HS-27A (cell line): ENCODE measurements around the gene USP37.

Experiments
- DNase-seq: peaks from one replicate; pipeline ENCODE4 v3.0.0-alpha.2; 2012; ENCODE audit warnings: low read depth, missing footprints

The USP37 gene

DNA sequence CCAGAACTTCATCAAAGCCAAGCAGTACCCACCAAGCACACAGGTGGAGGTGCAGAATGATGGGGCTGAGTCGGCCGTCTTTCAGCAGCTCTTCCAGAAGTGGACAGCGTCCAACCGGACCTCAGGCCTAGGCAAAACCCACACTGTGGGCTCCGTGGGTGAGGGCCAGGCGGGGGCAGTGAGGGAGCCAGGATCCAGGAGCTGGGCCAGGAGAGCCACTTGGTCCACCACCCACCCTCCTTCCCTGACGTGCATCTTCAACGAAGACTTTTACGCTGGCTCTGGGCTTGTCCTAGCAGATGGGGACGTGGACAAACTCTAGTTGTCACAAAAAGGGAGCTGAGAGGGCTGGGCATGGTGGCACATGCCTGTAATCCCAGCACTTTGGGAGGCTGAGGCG lies 137.4 kb downstream of the USP37 start:
- no peak for DNase-seq

DNA sequence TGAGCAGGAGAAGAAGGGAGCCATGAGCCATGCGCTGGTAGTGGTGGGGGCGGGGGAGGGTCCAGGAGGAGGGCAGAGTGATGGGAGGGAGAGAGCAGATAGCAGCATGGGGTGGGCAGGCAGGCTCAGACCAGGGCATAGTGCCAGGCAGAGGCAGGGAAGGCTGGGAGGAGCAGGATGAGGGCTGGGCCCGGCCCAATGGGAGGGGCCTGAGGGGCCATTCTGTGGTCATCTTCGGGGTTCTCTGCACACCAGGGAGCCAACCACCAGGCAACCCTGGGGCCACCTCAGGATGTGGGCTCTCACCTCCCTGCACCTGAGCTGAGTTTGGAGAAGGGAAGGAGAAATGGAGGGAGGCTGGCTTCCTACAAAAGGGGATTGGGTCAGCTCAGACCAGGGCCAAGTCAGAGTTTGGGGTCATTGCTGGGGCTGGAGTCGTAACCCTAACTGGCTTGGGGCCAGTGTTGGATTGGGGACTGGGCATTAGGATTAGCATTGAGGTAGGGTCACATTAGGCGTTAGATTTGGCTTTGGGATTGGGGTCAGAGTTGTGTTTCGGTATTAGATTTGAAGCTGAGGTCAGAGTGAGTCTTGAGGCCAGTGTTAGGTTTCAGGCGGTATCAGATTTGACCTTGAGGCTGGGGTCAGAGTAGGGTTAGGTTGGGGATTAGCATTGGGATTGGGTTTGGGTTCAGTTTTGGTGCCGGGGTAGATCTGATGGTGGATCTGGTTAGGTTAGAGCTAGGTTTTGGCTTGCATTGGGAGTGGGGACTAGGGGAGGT lies 138.0 kb downstream of the USP37 start:
- no peak for DNase-seq

DNA sequence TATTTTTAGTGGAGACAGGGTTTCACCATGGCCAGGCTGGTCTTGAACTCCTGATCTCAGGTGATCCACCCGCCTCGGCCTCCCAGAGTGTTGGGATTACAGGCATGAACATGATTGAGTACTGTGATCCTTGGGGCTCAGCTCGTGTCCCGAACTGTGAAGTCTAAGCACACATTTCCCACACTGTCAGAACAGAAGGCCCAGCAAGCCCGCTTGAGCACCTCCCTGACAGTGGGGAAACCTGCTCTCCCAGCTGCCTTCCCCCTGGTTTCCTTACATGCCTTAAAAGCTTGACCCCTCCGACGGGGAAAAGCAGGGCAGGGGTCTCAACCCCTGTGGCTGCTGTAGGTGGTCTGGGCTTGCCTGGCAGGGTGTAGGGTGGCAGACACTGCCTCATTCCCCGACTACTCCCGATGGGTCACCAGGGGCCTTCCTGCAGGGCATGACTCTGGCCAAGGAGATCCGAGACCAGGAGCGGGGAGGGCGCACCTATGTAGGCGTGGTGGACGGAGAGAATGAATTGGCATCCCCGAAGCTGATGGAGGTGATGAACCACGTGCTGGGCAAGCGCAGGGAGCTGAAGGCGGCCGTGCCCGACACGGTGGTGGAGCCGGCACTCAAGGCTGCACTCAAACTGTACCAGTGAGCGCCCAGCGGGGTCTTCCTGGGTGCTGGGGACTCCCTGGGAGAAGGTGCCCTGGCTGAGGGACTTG lies 139.1 kb downstream of the USP37 start:
- DNase-seq = no peak

DNA sequence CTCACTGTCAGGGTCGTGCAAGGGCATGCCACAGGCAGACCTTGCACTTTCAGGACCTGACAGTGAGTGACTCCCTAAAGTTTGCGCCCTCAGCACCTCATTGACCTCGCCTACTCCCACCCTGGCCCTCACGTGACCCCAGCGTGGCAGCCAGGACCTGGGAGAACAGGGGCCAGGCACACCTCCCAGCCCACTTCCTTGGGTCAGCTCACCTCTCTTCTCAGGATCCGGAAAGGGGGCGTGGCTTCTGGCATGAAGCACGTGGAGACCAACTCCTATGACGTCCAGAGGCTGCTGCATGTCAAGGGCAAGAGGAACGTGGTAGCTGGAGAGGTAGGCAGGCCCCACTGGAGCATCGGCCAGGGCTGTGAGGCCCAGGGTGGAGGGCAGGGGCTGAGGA lies 140.4 kb downstream of the USP37 start:
- DNase-seq = no peak

DNA sequence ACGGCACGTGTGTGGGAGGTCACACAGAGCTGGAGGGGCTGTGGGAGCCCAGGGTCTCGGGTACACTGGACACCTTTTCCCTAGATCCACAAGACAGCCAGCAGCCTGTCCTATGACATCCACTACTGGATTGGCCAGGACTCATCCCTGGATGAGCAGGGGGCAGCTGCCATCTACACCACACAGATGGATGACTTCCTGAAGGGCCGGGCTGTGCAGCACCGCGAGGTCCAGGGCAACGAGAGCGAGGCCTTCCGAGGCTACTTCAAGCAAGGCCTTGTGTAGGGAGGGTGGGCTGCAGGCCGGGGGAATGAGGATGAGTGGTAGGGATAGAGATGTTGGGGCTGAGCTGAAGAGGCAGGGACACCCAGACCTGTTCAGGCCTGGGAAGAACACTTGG lies 142.6 kb downstream of the USP37 start:
- no peak for DNase-seq

DNA sequence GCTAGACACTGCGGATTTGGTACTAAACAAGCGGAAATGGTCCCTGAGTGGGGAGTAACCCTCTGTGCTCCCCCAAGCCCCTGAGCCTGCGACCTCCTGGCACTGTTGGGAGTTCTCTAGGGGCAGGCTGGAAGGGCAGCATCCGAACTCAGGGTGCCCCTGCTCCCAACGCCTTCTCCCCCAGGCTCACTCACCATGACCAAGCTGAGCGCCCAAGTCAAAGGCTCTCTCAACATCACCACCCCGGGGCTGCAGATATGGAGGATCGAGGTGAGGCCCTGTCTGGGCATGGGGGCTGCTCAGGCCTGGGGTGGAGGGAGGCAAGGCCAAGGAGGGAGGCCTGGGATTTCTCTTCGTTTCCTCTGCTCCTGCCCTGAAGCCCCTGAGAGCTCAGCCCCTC lies 144.6 kb downstream of the USP37 start:
- no peak for DNase-seq

DNA sequence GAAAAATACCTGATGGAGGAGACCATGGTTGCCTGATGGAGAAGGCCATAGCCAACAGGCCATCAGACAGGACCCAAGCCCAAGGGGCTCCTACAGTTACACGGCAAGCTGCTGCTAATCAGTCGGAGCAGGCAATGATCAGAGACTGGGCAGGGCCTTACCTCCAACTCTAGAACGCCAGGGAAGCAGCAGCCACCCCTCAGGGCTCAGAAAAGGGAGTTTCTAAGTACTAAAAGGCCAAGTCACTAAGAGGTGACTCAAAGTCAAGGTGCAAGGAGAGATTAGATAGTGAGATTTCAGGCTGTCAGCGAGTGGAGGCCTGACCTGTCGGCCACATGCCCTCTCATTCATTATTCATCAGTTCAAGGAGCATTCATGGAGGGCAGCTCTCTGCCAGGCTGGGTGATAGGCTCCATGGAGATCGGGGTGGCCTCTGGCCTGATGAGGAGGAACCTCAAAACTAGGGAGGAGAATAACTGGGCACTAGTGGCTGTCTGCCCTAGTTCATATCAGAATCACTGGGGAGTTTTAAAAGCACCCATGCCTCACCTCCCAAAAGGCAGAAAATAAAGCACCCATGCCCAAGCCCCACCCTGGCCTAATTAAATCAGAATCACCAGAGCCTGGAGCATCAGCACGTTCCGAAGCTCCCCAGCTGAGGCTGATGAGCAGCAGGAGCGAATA lies 145.6 kb downstream of the USP37 start:
- no peak for DNase-seq

DNA sequence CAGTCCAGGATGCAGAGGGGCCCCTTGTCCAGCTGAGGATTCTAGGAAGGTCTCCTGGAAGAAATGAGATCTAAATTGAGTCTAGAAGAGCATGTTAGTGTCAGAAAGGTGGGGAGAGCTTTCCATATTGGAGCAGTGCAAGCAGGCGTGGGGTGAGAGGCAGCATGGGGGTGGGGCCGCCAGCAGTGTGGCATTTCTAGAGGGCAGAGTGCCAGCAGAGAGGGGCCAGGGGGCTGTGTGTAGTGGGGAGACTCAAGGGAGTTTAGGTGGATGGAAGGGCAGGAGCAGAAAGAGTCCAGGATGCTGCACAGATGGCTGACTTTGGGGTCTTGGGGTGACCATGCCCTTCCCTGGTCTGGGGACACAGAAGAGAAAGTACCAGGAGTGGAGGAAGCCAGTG lies 147.1 kb downstream of the USP37 start:
- no peak for DNase-seq

DNA sequence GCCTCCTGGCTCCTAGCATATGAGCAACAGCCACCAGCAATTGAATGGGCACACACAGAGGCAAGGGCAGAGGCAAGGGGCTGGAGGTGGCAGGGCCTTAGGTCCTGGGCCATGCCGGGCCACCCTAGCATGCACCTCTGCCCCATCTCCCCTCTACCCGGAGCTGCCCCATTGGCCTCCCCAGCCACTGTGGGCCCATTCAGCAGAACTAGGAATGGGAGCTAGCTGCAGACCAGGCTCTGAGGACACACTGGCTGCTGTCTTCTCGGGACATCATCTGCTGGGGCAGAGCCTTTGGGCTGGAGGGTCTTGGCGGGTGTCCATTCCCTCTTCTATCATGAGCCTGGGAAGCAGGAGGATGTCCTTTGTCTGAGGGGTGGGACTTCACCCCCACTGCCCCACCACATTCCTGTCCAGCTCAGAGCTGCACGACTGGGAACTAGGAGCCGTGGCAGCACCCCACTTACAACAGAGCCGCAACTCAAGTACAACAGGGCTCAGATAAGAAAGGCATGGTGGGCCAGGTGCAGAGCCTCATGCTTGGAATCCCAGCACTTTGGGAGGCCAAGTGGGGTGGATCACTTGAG lies 148.4 kb downstream of the USP37 start:
- no peak for DNase-seq

DNA sequence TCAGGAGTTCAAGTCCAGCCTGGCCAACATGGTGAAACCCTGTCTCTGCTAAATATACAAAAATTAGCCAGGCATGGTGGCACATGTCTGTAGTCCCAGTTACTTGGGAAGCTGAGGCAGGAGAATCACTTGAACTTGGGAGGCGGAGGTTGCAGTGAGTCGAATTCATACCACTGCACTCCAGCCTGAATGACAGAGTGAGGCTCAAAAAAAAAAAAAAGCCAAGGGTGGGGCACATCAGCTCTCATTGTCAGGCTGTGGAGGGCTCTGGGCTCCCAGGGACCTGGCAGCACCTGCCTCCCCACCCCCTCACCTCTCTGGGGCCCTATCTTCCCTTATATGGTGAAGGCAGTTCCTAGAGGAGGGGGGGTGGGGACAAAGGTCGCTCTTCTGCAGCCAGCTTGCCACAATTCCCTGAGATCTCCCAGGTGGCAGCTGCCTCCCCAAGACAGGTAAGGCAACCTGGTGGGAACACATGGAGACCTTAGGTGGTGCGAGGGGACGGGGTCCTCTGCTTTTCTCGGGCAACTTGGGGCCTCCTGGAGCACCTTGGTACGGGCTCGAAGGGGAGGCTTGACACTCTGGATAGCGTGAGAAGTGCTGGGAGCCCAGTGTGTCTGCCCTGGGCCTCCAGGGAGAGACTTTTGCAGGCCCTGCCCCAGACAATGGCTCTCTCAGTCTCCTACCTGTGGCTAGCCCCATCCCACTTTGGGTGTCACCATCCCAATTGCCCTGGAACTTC lies 149.3 kb downstream of the USP37 start, which contains the start of gene VIL1:
Gene VIL1 (plus strand): TSS at position 407 of the 742 bp plus-strand sequence. CDS start 4,656 bp downstream, outside the sequence.
- no peak for DNase-seq

DNA sequence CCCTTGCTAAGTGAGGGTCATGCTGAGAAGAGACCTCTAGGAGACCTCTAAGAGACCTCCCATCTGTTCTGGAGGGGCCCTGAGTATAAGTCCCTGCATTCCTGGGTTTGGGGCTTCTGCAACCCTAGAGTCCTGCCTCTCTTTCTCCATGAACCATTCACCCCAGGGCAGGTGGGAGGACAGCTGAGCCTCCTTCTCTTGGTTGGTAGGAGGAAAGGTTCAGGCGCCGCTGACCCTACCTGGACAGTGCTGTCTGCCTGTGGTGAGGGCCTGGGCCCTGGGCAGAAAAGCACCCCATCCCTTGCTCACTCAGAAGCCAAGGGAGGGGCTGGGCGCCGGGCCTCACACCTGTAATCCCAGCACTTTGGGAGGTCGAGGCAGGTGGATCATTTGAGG lies 149.8 kb downstream of the USP37 start:
- no peak for DNase-seq

DNA sequence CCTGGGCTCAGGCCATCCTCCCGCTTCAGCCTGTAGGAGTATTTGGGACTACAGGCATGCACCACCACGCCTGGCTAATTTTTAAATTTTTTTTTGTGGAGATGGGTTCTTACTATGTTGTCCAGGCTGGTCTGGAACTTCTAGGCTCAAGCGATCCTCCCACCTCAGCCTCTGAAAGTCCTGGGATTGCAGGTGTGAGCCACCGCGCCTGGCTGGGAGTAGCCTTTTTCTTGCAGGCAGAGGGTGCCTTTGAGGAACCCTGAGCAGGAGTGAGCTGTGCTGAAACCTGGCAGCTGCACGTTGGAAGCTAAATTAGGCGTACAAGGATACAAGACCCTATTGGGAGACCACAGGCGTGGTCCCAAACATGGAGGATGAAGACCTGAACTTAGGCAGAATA lies 160.4 kb downstream of the USP37 start:
- DNase-seq = no peak

DNA sequence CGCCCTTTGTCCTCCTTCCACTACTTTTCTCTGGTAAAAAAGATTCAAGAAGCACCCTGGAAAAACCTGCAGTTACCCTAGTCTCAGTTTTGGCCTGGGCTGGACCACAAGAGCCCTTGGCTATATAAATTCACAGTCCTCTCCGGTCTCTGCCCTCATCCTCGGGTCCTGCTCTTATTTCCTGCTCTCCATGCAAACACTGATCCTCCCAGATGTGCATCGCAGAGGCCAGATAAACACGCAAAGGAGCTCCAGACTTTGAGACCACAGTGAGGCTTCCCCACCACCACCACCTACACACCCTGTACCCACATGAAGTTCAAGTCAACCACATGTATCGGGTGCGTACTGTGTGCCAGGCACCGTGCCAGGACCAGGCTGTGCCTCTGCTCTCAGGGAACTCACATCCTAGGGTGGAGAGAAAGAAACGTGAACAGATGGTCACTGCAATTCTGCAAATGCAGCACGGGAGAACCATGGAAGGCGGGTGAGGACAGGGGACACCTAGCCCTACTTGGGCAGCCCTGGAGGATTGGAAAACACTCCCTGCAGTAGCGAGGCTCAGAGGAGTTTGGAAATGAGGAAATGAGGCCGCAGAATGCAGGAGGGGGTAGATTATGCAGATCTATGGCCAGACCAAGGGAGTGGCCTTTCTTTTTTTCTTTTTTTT lies 161.1 kb downstream of the USP37 start:
- no peak for DNase-seq

DNA sequence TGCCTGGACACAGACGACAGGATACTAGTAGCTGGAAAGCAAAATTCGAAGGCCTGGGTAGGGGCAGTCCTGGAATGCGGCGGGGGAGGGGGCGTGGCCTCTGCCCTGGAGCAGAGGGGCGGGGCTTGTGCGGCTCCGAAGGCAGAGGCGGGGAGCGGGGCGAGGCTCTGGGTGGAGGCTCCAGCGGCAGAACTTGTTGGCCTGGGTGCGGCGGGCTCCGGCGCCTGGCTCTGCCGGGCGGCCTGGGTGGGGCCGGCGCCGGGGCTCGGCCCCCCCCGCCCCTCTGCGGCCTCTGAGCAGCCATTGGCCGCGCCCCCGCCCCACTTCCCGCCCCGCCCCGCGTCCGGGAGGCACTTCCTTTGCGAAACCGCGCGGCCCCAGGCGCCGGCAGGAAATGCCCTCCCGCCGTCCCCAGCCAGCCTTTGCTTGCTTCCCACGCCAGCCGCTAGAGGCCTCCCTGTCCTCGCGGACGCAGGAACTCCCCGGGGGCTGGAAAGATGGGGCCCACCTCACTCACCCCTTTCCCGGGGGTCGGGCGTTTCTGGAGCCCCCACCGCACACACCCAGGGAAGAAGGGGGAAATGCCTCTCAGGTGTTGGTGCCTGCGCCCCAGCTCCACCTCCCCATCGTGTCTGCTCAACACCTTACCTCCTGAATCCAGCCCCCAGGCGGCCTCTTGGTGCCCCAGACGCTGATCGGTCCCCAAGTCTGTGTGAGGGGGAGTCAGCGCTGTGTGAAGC lies 161.8 kb downstream of the USP37 start:
- DNase-seq = no peak

DNA sequence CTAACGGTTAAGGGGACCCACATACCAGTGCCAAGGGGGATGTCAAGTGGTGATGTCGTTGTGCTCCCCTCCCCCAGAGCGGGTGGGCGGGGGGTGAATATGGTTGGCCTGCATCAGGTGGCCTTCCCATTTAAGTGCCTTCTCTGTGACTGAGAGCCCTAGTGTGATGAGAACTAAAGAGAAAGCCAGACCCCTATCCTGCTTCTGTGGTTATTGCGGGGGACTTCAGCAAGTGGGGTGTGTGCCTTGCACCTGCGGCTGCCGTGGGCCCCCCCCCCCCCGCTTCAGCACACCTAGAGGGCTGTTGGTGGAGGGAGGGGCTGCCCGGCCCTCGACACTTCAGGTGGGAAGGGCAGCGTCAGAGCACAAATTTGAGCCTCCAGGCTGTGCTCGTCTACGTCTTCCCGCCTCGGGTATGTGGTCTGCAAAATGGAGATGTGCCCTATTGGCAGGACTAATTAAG lies 162.4 kb downstream of the USP37 start:
- no peak for DNase-seq

DNA sequence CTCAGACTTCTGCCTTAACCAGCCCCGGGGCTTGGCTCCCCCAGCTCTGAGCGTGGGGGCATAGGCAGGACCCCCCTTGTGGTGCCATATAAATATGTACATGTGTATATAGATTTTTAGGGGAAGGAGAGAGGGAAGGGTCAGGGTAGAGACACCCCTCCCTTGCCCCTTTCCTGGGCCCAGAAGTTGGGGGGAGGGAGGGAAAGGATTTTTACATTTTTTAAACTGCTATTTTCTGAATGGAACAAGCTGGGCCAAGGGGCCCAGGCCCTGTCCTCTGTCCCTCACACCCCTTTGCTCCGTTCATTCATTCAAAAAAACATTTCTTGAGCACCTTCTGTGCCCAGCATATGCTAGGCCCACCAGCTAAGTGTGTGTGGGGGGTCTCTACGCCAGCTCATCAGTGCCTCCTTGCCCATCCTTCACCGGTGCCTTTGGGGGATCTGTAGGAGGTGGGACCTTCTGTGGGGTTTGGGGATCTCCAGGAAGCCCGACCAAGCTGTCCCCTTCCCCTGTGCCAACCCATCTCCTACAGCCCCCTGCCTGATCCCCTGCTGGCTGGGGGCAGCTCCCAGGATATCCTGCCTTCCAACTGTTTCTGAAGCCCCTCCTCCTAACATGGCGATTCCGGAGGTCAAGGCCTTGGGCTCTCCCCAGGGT lies 162.9 kb downstream of the USP37 start:
- DNase-seq = no peak

DNA sequence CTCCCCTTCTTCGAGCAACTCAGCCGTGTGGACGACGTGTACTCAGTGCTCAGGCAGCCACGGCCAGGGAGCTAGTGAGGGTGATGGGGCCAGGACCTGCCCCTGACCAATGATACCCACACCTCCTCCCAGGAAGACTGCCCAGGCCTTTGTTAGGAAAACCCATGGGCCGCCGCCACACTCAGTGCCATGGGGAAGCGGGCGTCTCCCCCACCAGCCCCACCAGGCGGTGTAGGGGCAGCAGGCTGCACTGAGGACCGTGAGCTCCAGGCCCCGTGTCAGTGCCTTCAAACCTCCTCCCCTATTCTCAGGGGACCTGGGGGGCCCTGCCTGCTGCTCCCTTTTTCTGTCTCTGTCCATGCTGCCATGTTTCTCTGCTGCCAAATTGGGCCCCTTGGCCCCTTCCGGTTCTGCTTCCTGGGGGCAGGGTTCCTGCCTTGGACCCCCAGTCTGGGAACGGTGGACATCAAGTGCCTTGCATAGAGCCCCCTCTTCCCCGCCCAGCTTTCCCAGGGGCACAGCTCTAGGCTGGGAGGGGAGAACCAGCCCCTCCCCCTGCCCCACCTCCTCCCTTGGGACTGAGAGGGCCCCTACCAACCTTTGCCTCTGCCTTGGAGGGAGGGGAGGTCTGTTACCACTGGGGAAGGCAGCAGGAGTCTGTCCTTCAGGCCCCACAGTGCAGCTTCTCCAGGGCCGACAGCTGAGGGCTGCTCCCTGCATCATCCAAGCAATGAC lies 163.6 kb downstream of the USP37 start:
- no peak for DNase-seq

DNA sequence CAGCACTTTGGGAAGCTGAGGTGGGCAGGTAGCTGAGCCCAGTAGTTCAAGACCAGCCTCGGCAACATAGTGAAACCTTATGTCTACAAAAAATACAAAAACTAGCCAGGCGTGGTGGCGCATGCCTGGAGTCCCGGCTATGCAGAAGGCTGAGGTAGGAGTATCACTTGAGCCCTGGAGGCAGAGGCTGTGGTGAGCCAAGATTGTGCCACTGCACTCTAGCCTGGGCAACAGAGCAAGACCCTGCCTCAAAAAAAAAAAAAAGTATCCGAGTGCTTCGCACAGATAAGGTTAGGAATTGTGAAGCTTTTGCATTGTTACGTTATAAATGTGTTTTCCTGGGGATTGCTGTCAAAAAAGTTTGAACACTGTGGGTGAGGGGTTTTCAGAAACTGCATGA lies 164.3 kb downstream of the USP37 start:
- no peak for DNase-seq

DNA sequence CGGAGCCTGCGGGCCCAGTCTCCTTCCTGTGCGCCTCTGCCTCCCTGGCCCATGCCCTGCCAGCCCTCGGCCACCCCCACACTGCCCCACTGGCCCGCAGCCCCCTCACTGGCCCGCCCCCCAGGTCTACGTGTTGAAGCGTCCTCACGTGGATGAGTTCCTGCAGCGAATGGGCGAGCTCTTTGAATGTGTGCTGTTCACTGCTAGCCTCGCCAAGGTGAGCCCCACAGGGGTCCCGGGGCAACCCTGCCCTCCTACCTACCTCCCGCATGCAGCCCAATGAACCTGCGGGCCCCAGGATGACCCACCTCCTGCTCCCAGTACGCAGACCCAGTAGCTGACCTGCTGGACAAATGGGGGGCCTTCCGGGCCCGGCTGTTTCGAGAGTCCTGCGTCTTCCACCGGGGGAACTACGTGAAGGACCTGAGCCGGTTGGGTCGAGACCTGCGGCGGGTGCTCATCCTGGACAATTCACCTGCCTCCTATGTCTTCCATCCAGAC lies 165.2 kb downstream of the USP37 start:
- no peak for DNase-seq
